SKM-1 (cell line): ENCODE measurements around the gene MIA3.

Source experiments
- DNase-seq: peaks from one replicate; lab custom pipeline; 2025; ENCODE audit not compliant: unreplicated experiment; lab: John Stamatoyannopoulos, UW

Gene MIA3

DNA sequence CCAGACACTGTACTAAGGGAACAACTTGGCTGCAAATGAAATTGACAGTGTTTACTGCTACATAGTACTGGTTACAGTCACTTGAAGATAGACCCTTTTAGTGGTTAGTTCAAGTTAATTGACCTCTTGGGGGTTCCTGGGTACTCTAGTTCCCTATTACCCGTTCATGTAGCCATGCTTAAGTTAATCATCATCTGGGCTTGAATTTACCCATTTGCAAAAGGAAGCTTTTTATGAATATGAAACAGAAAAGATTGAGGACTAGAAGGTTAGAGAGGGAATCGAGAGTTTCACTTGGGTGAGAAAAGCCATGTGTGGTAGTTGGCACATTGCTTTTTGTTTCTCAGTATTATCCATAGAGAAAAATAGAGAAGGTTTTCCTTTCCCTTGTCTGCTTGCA is 2.7 kb downstream of the MIA3 start:
- DNase-seq, result no peak

DNA sequence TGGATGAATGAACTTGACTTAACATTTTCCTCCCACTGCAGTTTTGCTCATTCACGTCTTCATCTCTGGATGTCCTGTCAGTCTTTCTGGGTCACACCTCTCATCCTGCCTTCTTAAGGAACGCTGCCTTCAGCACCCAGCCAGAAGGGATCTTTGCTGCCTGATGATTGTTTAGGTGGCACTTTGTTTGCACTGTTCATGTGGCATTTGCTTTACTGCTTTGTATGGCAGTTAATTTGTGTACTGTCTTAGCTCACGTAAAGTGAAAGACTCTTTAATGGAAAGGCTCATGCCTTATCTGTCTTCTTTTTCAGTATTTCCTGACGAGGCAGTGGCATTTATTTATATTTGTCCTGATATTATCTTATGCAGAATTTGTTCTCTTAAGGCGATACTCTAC is 4.9 kb downstream of the MIA3 start:
- DNase-seq, result no peak

GRCh38 chr1:222623458-222623857 is 5.6 kb downstream of the MIA3 start:
- no peak for DNase-seq

GRCh38 chr1:222624214-222624613 is 6.3 kb downstream of the MIA3 start:
- no peak for DNase-seq

GRCh38 chr1:222627232-222627631 is 9.3 kb downstream of the MIA3 start:
- no peak for DNase-seq

DNA sequence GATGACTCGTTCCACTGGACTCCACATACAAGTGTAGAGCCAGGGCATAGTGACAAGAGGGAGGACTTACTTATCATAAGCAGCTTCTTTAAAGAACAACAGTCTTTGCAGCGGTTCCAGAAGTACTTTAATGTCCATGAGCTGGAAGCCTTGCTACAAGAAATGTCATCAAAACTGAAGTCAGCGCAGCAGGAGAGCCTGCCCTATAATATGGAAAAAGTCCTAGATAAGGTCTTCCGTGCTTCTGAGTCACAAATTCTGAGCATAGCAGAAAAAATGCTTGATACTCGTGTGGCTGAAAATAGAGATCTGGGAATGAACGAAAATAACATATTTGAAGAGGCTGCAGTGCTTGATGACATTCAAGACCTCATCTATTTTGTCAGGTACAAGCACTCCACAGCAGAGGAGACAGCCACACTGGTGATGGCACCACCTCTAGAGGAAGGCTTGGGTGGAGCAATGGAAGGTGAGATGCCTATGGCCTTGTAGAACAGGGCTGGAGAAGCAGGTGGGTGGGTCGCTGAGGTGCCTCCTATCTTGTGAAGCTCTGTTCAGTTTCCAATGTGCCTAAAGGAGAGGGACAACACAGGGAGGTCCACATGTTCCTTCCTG is 12.1 kb downstream of the MIA3 start:
- no peak for DNase-seq

DNA sequence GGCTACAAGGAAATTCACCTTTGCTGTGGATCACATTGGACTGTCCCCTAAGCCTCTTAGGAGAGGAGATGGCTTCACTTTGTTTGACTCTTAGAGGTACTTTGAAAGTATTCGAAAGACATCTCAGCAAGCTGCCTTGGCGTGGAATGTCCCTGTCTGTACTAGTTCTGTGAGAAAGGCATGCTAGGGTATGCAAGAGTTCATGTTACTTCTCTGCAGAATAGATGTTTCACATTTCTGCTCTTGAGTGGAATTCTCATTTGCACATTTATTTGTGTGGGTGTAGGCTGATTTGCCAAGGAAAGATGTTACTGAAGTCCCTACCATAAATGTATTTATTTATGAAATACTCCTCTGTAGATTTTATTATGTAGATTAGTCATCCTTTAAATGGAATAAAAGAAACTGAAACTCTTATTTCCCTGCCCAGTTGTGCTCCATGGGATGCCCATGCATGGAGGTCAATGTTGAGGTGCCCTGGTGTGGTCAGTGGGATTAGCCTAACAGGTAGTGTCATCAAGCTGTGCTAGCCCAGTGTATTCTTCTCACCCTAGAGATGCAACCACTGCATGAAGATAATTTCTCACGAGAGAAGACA is 13.8 kb downstream of the MIA3 start:
- DNase-seq, result no peak

GRCh38 chr1:222632749-222633148 is 14.9 kb downstream of the MIA3 start:
- DNase-seq, result no peak

DNA sequence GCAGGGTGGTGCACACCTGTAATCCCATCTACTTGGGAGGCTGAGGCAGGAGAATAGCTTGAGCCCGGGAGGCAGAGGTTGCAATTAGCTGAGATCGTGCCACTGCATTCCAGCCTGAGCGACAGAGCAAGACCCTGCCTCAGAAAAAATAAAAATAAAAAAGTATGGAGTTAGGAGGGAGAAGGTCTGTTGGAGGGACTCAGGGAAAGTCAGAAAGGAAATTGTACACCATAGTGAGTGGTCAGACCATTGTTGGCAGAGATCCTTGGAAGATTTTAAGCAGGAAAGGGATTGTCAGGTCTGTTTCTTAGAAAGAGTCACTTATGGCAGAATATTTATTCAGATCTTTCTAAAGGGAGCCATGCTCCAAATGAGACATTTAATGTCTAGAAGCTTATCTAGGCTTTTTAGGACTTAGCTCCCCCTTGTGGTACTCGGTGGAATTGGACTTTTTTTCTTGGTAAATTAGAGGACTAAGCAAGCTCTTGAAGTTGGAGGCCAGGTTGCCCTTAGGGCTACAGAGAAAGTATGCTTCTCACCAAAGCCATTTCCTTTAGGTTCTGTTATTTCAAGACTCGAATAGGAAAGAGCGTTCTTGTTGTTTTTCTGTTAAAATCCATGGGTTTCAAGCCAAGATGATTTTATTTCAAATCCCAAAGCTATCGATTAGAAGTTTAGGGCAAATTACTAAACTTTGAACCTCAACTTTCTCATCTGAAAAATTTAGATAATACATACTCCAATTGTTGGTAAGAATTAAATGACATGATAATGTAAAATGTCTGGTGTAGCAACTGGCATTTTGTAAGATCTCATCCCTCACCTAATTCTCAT is 16.5 kb downstream of the MIA3 start:
- DNase-seq, result peak; percentile 90

GRCh38 chr1:222641269-222641948 is 23.5 kb downstream of the MIA3 start:
- DNase-seq, result no peak

DNA sequence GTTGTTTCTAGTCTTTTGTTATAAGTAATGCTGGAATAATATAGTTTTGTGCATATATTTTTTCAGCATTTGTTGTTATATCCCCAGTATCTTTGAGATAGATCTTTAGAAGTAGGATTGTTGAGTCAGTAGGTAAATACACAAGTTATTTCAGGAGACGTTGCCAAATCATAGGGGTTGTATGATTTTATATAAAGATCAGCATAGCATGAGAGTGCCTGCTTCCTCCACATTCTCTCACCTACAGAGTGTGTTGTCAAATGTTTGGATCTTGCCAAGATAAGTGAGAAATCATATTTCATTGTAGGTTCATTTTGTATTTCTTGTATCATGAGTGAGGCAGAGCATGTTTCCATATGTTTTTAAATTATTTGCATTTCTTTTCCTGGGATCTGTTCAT is 24.6 kb downstream of the MIA3 start:
- no peak for DNase-seq

DNA sequence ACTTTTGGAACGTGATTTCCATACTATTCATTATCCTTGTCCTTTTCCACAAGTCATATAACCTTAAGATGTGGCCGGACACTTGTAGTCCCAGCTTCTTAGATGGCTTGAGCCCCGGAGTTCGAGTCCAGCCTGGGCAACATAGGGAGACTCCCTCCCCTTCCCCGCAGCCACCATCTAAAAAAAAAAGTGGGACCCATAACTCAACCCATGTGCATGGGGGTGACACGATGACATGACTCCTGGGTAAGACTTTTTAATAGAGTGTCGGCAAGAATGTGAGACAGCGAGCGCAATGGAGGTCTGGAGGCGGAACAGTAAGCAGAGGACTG is 25.7 kb downstream of the MIA3 start:
- peak; percentile 69 for DNase-seq

DNA sequence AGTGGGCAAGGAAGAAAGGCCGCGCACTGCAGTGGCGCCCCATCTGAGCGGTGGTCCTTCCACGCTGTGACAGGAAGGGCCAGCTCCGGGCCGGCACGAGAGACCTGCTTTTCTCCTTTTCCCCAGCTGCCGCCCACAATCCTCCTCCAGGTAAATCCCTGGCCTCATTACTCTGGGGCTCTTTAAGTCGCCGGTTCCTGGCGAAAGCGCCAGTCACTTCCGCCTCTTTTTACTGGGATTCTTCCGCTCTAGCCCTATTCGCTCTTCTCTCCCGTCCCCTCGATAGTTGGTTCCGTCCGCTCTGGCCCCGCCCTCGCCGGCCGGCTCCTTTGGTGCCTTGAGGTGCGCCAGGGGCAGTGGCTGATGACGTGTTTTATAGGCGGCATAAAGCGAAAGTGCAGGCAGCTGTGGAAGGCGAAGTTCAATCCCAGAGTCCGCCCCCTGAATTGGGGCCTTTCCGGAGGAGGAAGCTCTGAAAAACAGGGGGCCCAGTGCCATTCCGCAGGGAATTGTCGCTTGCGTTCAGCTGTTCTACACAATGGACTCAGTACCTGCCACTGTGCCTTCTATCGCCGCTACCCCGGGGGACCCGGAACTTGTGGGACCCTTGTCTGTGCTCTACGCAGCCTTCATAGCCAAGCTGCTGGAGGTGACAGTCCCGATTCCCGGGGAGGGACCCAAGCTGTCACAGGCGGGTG is 26.2 kb downstream of the MIA3 start:
- peak; percentile 99 for DNase-seq

GRCh38 chr1:222644636-222644980 is 26.7 kb downstream of the MIA3 start:
- no peak for DNase-seq

DNA sequence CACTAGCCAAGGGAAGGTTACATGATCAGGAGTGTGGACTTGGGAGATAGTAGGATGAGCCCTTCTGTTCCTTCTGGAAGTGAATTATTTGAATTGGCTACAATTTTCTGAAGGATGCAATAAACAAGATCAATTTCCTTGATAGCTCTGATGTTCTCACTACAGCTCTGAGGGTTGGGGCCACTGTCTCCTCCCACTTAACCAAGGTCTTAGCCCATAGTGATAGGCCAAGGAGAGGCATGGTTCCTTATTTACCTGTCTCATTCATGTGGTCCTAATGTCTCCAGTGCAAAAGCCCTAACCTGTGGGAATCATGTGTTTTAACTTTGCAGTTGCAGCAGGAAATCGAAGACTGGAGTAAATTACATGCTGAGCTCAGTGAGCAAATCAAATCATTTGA is 34.8 kb downstream of the MIA3 start:
- no peak for DNase-seq

DNA sequence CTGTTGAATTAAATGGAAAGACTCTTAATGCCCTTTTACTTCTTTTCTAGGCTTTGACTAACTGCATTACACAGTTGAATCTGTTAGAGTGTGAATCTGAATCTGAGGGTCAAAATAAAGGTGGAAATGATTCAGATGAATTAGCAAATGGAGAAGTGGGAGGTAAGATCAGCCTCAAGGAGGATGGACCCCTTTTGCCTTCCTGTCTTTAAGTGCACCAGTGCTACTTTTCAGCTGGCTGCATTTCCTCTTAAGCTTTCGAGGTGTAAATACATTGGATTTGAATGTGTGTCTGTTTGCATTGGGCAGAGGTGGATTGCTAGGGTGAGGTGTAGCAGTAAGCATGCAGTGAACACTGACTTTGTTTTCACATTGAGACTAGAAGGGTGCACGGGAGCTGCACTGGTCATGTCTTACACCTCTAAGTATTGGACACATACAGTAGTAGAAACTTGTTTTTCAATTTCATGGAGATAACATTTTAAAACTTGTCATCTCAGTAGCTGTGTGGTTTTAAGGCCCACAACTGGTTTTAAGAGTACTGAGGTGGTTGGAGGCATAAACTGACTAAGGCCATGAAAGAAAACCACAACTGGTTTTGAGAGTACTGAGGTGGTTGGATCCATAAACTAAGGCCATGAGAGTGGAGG is 35.4 kb downstream of the MIA3 start:
- DNase-seq, result no peak

DNA sequence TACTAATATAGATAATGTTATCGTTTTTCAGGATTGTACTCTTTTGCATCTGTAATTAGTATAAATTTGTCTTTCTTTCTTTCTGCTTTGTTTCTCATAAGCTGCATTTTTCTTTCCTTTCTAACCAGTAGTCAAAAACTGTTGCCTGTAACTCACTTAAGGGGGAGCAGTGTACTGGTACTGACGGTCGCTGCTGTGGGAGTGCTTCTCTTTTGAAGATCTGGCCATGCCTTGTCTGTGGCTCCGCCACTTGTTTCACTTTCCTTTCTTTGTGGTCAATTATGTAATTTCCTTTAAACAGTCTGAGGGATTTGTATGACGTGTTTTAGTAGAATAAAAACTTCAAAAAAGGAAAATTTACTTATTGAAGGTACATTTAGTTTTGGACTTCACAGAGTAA is 37.0 kb downstream of the MIA3 start:
- DNase-seq, result peak; percentile 98

- DNase-seq, result no peak
These were observed 38.7 kb downstream of the MIA3 start for GRCh38 chr1:222656391-222657155.

GRCh38 chr1:222657899-222658298 is 40.0 kb downstream of the MIA3 start:
- no peak for DNase-seq

DNA sequence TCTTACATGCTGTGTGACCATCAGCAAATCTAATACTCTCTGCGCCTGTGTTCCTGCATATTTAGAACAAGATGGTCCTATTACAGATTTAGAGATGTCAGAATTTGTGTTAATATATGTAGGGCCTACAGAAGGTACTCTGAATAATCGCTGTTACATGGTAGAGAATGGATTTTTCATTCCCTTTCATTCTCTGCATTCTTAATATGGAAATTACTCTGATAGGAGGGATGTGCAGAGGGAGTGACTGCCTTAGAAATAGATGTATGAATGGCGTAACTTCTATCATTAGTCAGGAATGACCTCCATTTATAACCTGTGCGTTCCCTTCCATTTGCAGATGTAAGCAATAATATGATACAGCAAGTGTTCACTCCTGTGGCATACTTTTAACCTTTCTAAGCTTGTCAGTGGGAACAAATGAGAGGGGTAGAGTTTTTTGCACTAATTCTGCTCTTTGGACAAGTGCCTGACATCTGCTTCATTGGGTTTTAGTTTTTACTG is 45.6 kb downstream of the MIA3 start:
- DNase-seq, result no peak
